ENCODE measurements around the gene ANXA2.

GRCh38 chr15:60396560-60396957 lies 1.2 kb downstream of the ANXA2 start:
- no peak for TF ChIP-seq CEBPB (IDR thresholded peaks at IDR 0.05; ENCODE audit: borderline replicate concordance in 1 of 2, low read depth in 2 of 2, low read length in 2 of 2)
- TF ChIP-seq IKZF1 (conservative IDR thresholded peaks at IDR 0.05): no peak
- TF ChIP-seq CTCF (IDR thresholded peaks at IDR 0.05 in 2 of 3, conservative IDR thresholded peaks at IDR 0.05 in 1 of 3; ENCODE audit: control insufficient read depth in 2 of 3, extremely low read depth in 1 of 3, insufficient read depth in 1 of 3, low read depth in 3 of 3, low read length in 3 of 3): no peak
- no peak for TF ChIP-seq POLR2A (IDR thresholded peaks at IDR 0.05; ENCODE audit: low read depth, low read length)
- no peak for TF ChIP-seq JUND (IDR thresholded peaks at IDR 0.05; ENCODE audit: low read depth, low read length)
- TF ChIP-seq ELK1 (IDR thresholded peaks at IDR 0.05; ENCODE audit: low read depth, low read length): no peak
- TF ChIP-seq TAF1 (IDR thresholded peaks at IDR 0.05; ENCODE audit: borderline replicate concordance, low read depth, low read length): no peak
- no peak for TF ChIP-seq SP1 (IDR thresholded peaks at IDR 0.05; ENCODE audit: low read depth, low read length)
- no peak for TF ChIP-seq BCL11A (IDR thresholded peaks at IDR 0.05; ENCODE audit: low read depth, low read length)
- no peak for TF ChIP-seq ATF7 (IDR thresholded peaks at IDR 0.05; ENCODE audit: low read depth)
- no peak for TF ChIP-seq GABPA (IDR thresholded peaks at IDR 0.05; ENCODE audit: low read depth)
- no peak for TF ChIP-seq TBL1XR1 (IDR thresholded peaks at IDR 0.05; ENCODE audit: low read depth, low read length)
